ENCODE results near the gene OR2A14. TPM values are rescaled to one million over a fixed set of nuclear protein-coding genes. Genes with fewer than 3 reads are reported as not detected.

OR2A14 gene
- not detected for total RNA-seq

- TF ChIP-seq CTCF (IDR thresholded peaks at IDR 0.05) = no peak
- Histone ChIP-seq H3K9me3 (no peaks in the 10 kb centered on the region), H3K27ac (no peak within 1 kb of the TSS), H3K36me3 (no peaks in the 10 kb centered on the region), H3K4me3 (no peak within 1 kb of the TSS), H3K4me1 (no peaks in the 10 kb centered on the region), H3K27me3 (no peaks in the 10 kb centered on the region)
- DNase-seq (ENCODE audit: low spot score) = no peak
Measured at GRCh38 chr7:144122876-144123275, at the start of gene OR2A14. Gene OR2A14, plus strand, starts transcription at chr7:144123176. Its CDS starts 5,937 bp downstream, at chr7:144129113.

- no peak for TF ChIP-seq CTCF (IDR thresholded peaks at IDR 0.05)
- Histone ChIP-seq H3K27ac (no peak overlapping the region), H3K27me3 (no peaks in the 10 kb centered on the region), H3K4me1 (no peaks in the 10 kb centered on the region), H3K9me3 (no peaks in the 10 kb centered on the region), H3K36me3 (no peaks in the 10 kb centered on the region), H3K4me3 (no peak overlapping the region)
- DNase-seq (ENCODE audit: low spot score) = no peak
Measured at GRCh38 chr7:144074374-144074773, 48.6 kb upstream of the OR2A14 start.

GRCh38 chr7:144085978-144086377 is 37.0 kb upstream of the OR2A14 start, which contains the start of gene OR2A12:
Gene OR2A12, plus strand, starts transcription at chr7:144086278. Its CDS starts 8,830 bp downstream, at chr7:144095108.
- TF ChIP-seq CTCF (IDR thresholded peaks at IDR 0.05) = no peak
- H3K9me3 ChIP-seq = peaks cover 0 to 6% of the 10 kb centered on the region in 2 donors
- no peaks in the 10 kb centered on the region for H3K4me1 ChIP-seq
- H3K27me3 ChIP-seq = no peaks in the 10 kb centered on the region
- H3K36me3 ChIP-seq = no peaks in the 10 kb centered on the region
- DNase-seq (ENCODE audit: low spot score) = no peak
- no peak within 1 kb of the TSS for H3K27ac ChIP-seq
- H3K4me3 ChIP-seq = no peak within 1 kb of the TSS

GRCh38 chr7:144086730-144087129 is 36.2 kb upstream of the OR2A14 start:
- no peak for TF ChIP-seq CTCF (IDR thresholded peaks at IDR 0.05)
- H3K27ac ChIP-seq = no peak overlapping the region
- H3K27me3 ChIP-seq = no peaks in the 10 kb centered on the region
- DNase-seq (ENCODE audit: low spot score) = no peak
- no peaks in the 10 kb centered on the region for H3K36me3 ChIP-seq
- H3K4me3 ChIP-seq = no peak overlapping the region
- H3K9me3 ChIP-seq = peaks cover 0 to 9% of the 10 kb centered on the region in 2 donors
- H3K4me1 ChIP-seq = no peaks in the 10 kb centered on the region

GRCh38 chr7:144087230-144087629 is 35.7 kb upstream of the OR2A14 start:
- H3K4me3 ChIP-seq = no peak overlapping the region
- H3K36me3 ChIP-seq = no peaks in the 10 kb centered on the region
- TF ChIP-seq CTCF (IDR thresholded peaks at IDR 0.05) = no peak
- no peaks in the 10 kb centered on the region for H3K4me1 ChIP-seq
- H3K27me3 ChIP-seq = no peaks in the 10 kb centered on the region
- H3K9me3 ChIP-seq = peaks cover 0 to 9% of the 10 kb centered on the region in 2 donors
- H3K27ac ChIP-seq = no peak overlapping the region
- DNase-seq (ENCODE audit: low spot score) = no peak

- no peaks in the 10 kb centered on the region for H3K27me3 ChIP-seq
- H3K27ac ChIP-seq = no peak overlapping the region
- H3K4me1 ChIP-seq = no peaks in the 10 kb centered on the region
- TF ChIP-seq CTCF (IDR thresholded peaks at IDR 0.05) = no peak
- H3K4me3 ChIP-seq = no peak overlapping the region
- H3K9me3 ChIP-seq = peaks cover 0 to 9% of the 10 kb centered on the region in 2 donors
- no peaks in the 10 kb centered on the region for H3K36me3 ChIP-seq
- no peak for DNase-seq (ENCODE audit: low spot score)
Measured at GRCh38 chr7:144090667-144091066, 32.3 kb upstream of the OR2A14 start.
